ENCODE measurements around the gene MTA3. TPM values are rescaled to one million over a fixed set of nuclear protein-coding genes. Genes with fewer than 3 reads are reported as not detected.
A peak's percentile ranks its signal among the peaks of the same experiment; 100 is the strongest.

The MTA3 gene
- total and polyA plus RNA-seq, 2 of the 8 experiments (the other 6 are each of a cell fraction or from before 2014, with no cell fraction given) = 125 to 184 TPM

GRCh38 chr2:42545841-42546390 is 22.5 kb upstream of the MTA3 start (continued):
- peak in 1 of 2 experiments; percentile 15; a peak in 1 of 3 replicates for TF ChIP-seq POLR2A (IDR thresholded peaks at IDR 0.05; ENCODE audit: control extremely low read depth in 1 of 2, low read depth in 2 of 2, low read length in 2 of 2)
- TF ChIP-seq ZNF274 (IDR thresholded peaks at IDR 0.05; ENCODE audit: borderline replicate concordance, extremely low read depth, low read length) = no peak
- TF ChIP-seq, protein P1, sequence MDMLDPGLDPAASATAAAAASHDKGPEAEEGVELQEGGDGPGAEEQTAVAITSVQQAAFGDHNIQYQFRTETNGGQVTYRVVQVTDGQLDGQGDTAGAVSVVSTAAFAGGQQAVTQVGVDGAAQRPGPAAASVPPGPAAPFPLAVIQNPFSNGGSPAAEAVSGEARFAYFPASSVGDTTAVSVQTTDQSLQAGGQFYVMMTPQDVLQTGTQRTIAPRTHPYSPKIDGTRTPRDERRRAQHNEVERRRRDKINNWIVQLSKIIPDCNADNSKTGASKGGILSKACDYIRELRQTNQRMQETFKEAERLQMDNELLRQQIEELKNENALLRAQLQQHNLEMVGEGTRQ (IDR thresholded peaks at IDR 0.05; ENCODE audit: low read length) = no peak
- no peak for TF ChIP-seq SUZ12 (IDR thresholded peaks at IDR 0.05; ENCODE audit: low read length)
- TF ChIP-seq KDM4A (IDR thresholded peaks at IDR 0.05; ENCODE audit: low read depth, low read length, severe bottlenecking) = no peak
- TF ChIP-seq BCL11A (IDR thresholded peaks at IDR 0.05; ENCODE audit: low read depth in 2 of 2, low read length in 2 of 2) = no peak
- TF ChIP-seq NANOG (IDR thresholded peaks at IDR 0.05; ENCODE audit: insufficient read depth, low read depth, low read length, poor library complexity, severe bottlenecking) = peak; percentile 74
- TF ChIP-seq CBX5 (IDR thresholded peaks at IDR 0.05; ENCODE audit: low read depth, low read length) = no peak
- TF ChIP-seq ASH2L (IDR thresholded peaks at IDR 0.05; ENCODE audit: low read length) = no peak
- no peak for TF ChIP-seq POU5F1 (IDR thresholded peaks at IDR 0.05; ENCODE audit: low read depth, low read length)
- no peak for TF ChIP-seq JUN (IDR thresholded peaks at IDR 0.05; ENCODE audit: low read depth, low read length)
- TF ChIP-seq RAD21 (IDR thresholded peaks at IDR 0.05 in 1 of 2, conservative IDR thresholded peaks at IDR 0.05 in 1 of 2; ENCODE audit: low read depth in 2 of 2, low read length in 2 of 2) = no peak
- TF ChIP-seq NRF1 (IDR thresholded peaks at IDR 0.05; ENCODE audit: low read depth, low read length) = no peak
- no peak for TF ChIP-seq ATF2 (IDR thresholded peaks at IDR 0.05; ENCODE audit: low read length)
- no peak for TF ChIP-seq TAF7 (optimal IDR thresholded peaks at IDR 0.05; ENCODE audit: borderline replicate concordance, low read depth, low read length)

All from H1 (cell line).